Effector CD8-positive, alpha-beta T cell (primary cell): Measurements from ENCODE around the gene GNRHR.
A peak's percentile ranks its signal among the peaks of the same experiment; 100 is the strongest.
"Not testable (repeated sequence)": the region's sequence is repeated elsewhere in the genome, so short reads cannot be mapped to it uniquely, and the experiment has no call there.

Experiments used
- DNase-seq: peaks from one replicate; lab custom pipeline; 2025; lab: John Stamatoyannopoulos, UW

Gene GNRHR

GRCh38 chr4:67727124-67727850 is 26.9 kb downstream of the GNRHR start:
- no peak for DNase-seq

GRCh38 chr4:67725981-67726380 is 28.2 kb downstream of the GNRHR start:
- no peak for DNase-seq

- no peak for DNase-seq
These were observed 29.1 kb downstream of the GNRHR start for GRCh38 chr4:67725132-67725531.

GRCh38 chr4:67723949-67724348 is 30.2 kb downstream of the GNRHR start:
- no peak for DNase-seq

GRCh38 chr4:67723341-67723740 is 30.8 kb downstream of the GNRHR start:
- no peak for DNase-seq

GRCh38 chr4:67721770-67722597 is 32.2 kb downstream of the GNRHR start:
- DNase-seq = no peak

- no peak for DNase-seq
These were observed 32.8 kb downstream of the GNRHR start for GRCh38 chr4:67721315-67721769.

GRCh38 chr4:67719953-67720617 is 34.1 kb downstream of the GNRHR start:
- DNase-seq = no peak

- DNase-seq = no peak
These were observed 35.3 kb downstream of the GNRHR start for GRCh38 chr4:67718848-67719247.

GRCh38 chr4:67717586-67717985 is 36.6 kb downstream of the GNRHR start:
- no peak for DNase-seq

GRCh38 chr4:67714955-67715354 is 39.2 kb downstream of the GNRHR start:
- DNase-seq = no peak

- no peak for DNase-seq
These were observed 40.0 kb downstream of the GNRHR start for GRCh38 chr4:67714248-67714583.

GRCh38 chr4:67713529-67714247 is 40.5 kb downstream of the GNRHR start:
- no peak for DNase-seq

- no peak for DNase-seq
These were observed 41.3 kb downstream of the GNRHR start for GRCh38 chr4:67712650-67713528.

- DNase-seq = no peak
These were observed 42.1 kb downstream of the GNRHR start for GRCh38 chr4:67712000-67712625.

- not testable (repeated sequence) for DNase-seq
These were observed 47.5 kb downstream of the GNRHR start for GRCh38 chr4:67706682-67707081.

GRCh38 chr4:67704843-67705242 is 49.3 kb downstream of the GNRHR start:
- no peak for DNase-seq

GRCh38 chr4:67702166-67702565 is 52.0 kb downstream of the GNRHR start:
- DNase-seq = no peak

GRCh38 chr4:67701517-67701850 is 52.7 kb downstream of the GNRHR start:
- no peak for DNase-seq

- DNase-seq = peak; percentile 91
These were observed 53.3 kb downstream of the GNRHR start, which contains the start of gene UBA6 for GRCh38 chr4:67700738-67701516. UBA6 (minus strand) TSS chr4:67701155; CDS start chr4:67701119, 36 bp downstream.
